Kidney (tissue), 14 donors: ENCODE measurements around the gene NIN. TPM values are rescaled to one million over a fixed set of nuclear protein-coding genes. Genes with fewer than 3 reads are reported as not detected.
"Not testable (repeated sequence)": the region's sequence is repeated elsewhere in the genome, so short reads cannot be mapped to it uniquely, and the experiment has no call there.

Source experiments
- DNase-seq, 5 donors: peaks; one replicate each; pipeline ENCODE4 v3.0.0-alpha.2; 2013 to 2020
- FAIRE-seq: peaks from 2 replicates; lab custom pipeline; 2012; peaks lifted over from hg19 to GRCh38; lab: Jason Lieb, UNC
- H3K27ac ChIP-seq, 2 donors: one replicate each; pipeline ENCODE4 v1.7.0; 2013; ENCODE audit warnings: low read depth in 2 of 2, low read length in 2 of 2, inconsistent platforms in 1 of 2
- H3K27me3 ChIP-seq: one replicate; pipeline ENCODE4 v1.7.1; 2013; ENCODE audit warnings: low read length, inconsistent platforms; ENCODE audit not compliant: control insufficient read depth, insufficient read depth
- H3K36me3 ChIP-seq, 3 donors: one replicate each; pipeline versions ENCODE4 v1.7.0 to v1.7.1; 2013; ENCODE audit warnings: low read length in 3 of 3, control low read depth in 1 of 3, inconsistent platforms in 1 of 3; ENCODE audit not compliant: insufficient read depth in 3 of 3, control insufficient read depth in 2 of 3
- H3K4me1 ChIP-seq, 3 donors: one replicate each; pipeline versions ENCODE4 v1.7.0 to v1.7.1; 2013; ENCODE audit warnings: low read length in 3 of 3, inconsistent platforms in 1 of 3, low read depth in 1 of 3; ENCODE audit not compliant: control insufficient read depth in 2 of 3, insufficient read depth in 2 of 3
- H3K4me3 ChIP-seq, 3 donors: one replicate each; pipeline versions ENCODE4 v1.7.0 to v1.8.1; 2013; ENCODE audit warnings: low read length in 3 of 3, control low read depth in 1 of 3, inconsistent platforms in 1 of 3
- H3K9ac ChIP-seq, 3 donors: one replicate each; pipeline versions ENCODE4 v1.7.0 to v1.7.1; 2013; ENCODE audit warnings: low read length in 3 of 3, control low read depth in 1 of 3, inconsistent platforms in 1 of 3
- H3K9me3 ChIP-seq, 3 donors: one replicate each; pipeline versions ENCODE4 v1.7.0 to v1.7.1; 2013; ENCODE audit warnings: low read length in 3 of 3, control low read depth in 1 of 3, inconsistent platforms in 1 of 3; ENCODE audit not compliant: control insufficient read depth in 2 of 3, insufficient read depth in 1 of 3
- intact Hi-C: fragments of 100-400 bp; cut with DNase I; formaldehyde crosslinking; loops from one replicate; pipeline ENCODE4 v1.11.1; 2022
- polyA plus RNA-seq: library from polyadenylated mRNA; stranded (reverse); fragments of 350-450 nt; fragmentation: Illumina TruSeq; extraction: RNeasy Lipid Tissue Mini Kit (QIAGEN cat#74804); gene quantifications from one replicate; pipeline ENCODE4 v1.2.3, GENCODE V29; 2014; ENCODE audit warnings: low read depth, low replicate concordance; ENCODE audit not compliant: insufficient read depth
- total RNA-seq: library from RNA; stranded (reverse); fragmentation: NEBNext Ultra II Directional; extraction: Animal tissue kit (Norgen Biotek cat#: 25700); gene quantifications from one replicate; pipeline ENCODE4 v1.2.1, GENCODE V29; 2021
- TF ChIP-seq, protein P1 (sequence below): IDR thresholded peaks from 3 replicates; pipeline ENCODE4 v1.5.1; 2012; ENCODE audit warnings: mild to moderate bottlenecking, moderate library complexity, borderline replicate concordance; ENCODE audit not compliant: insufficient read depth; ENCODE audit errors: extremely low read depth
- donor health status: control.
- donor health status: control.
- donor health status: control.
- donor health status: control.
- donor health status: control.
- donor health status: DM: yes; HTN: yes; CAD: no.
- donor health status: Normal renal cell carcinoma (clear cell type).

Gene NIN
- total and polyA plus RNA-seq, 2 donors from 2014 or later: 3.6 to 40.0 TPM

DNA sequence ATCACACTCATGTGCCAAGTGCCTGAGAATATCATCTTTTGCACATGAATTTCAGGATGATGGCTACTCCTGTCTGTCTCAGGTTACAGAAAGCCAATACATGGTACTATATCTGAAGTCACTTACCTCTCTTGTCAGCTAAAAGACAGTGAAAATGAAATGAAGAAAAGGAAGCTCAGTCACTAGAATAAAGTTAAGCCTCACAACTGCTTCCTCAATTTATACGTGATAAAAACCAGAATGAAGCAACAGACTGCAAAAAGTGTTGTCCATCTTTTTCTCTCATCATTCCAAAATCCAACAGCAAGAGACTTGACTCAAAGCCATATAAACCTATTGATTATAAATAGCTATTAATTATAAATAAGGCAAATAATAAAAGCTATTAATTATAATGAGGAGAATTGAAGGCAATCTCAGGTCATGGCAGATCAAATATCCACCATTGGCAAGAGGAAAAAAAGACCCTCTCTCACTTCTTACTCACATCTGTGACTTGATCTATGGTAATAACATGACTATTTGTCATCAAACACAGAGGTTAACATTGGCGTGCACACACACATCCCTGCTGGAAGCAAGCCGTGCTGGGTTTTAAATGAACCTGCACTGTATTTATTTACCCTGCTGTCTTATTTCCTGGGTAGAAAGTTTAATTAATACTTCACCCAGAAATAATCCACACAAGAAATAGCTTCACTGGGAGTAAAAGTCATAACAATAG lies 10.0 kb downstream of the NIN start:
- Histone ChIP-seq H3K27me3 (no peaks in the 10 kb centered on the region), H3K36me3 (no peaks in the 10 kb centered on the region), H3K4me3 (no peak overlapping the region), H3K4me1 (peaks cover 0 to 6% (median 4%) of the 10 kb centered on the region in 3 donors), H3K27ac (no peak overlapping the region), H3K9me3 (no peaks in the 10 kb centered on the region), H3K9ac (no peak overlapping the region)
- DNase-seq: no peak
- TF ChIP-seq, protein P1, sequence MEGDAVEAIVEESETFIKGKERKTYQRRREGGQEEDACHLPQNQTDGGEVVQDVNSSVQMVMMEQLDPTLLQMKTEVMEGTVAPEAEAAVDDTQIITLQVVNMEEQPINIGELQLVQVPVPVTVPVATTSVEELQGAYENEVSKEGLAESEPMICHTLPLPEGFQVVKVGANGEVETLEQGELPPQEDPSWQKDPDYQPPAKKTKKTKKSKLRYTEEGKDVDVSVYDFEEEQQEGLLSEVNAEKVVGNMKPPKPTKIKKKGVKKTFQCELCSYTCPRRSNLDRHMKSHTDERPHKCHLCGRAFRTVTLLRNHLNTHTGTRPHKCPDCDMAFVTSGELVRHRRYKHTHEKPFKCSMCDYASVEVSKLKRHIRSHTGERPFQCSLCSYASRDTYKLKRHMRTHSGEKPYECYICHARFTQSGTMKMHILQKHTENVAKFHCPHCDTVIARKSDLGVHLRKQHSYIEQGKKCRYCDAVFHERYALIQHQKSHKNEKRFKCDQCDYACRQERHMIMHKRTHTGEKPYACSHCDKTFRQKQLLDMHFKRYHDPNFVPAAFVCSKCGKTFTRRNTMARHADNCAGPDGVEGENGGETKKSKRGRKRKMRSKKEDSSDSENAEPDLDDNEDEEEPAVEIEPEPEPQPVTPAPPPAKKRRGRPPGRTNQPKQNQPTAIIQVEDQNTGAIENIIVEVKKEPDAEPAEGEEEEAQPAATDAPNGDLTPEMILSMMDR: no peak
- intact Hi-C loops: no loop called here
- no peak for FAIRE-seq

DNA sequence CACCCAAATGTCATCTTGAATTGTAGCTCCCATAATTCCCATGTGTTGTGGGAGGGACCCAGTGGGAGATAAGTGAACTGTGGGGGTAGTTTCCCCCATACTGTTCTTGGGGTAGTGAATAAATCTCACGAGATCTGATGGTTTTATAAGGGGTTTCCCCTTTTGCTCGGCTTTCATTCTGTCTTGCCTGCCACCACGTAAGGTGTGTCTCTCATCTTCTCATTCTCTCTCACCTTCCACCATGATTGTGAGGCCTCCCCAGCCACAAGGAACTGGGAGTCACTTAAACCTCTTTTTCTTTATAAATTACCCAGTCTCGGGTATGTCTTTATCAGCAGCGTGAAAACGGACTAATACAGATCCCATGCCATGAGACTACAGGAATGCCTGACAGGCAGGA lies 11.7 kb downstream of the NIN start:
- H3K27ac ChIP-seq, DNase-seq, H3K9me3 ChIP-seq, H3K27me3 ChIP-seq, H3K36me3 ChIP-seq, FAIRE-seq, H3K4me1 ChIP-seq, intact Hi-C loops, H3K9ac ChIP-seq, H3K4me3 ChIP-seq: not testable (repeated sequence)

GRCh38 chr14:50816395-50817047 lies 14.4 kb downstream of the NIN start:
- Histone ChIP-seq H3K27me3 (no peaks in the 10 kb centered on the region), H3K4me1 (peaks cover 0 to 4% (median 0%) of the 10 kb centered on the region in 3 donors), H3K36me3 (no peaks in the 10 kb centered on the region), H3K27ac (no peak overlapping the region), H3K4me3 (no peak overlapping the region), H3K9ac (no peak overlapping the region), H3K9me3 (no peaks in the 10 kb centered on the region)
- FAIRE-seq (no peak), DNase-seq (no peak)
- TF ChIP-seq, protein P1: no peak
- intact Hi-C loops: no loop called here

- not testable (repeated sequence) for FAIRE-seq, H3K27me3 ChIP-seq
Measured at GRCh38 chr14:50815526-50815925, 15.4 kb downstream of the NIN start.

GRCh38 chr14:50815058-50815457 lies 15.9 kb downstream of the NIN start:
- H3K36me3 ChIP-seq, intact Hi-C loops, H3K27me3 ChIP-seq, H3K9ac ChIP-seq, FAIRE-seq, H3K27ac ChIP-seq, H3K9me3 ChIP-seq, H3K4me1 ChIP-seq, H3K4me3 ChIP-seq, DNase-seq: not testable (repeated sequence)

More at GRCh38 chr14:50815526-50815925, 15.4 kb downstream of the NIN start:
- DNase-seq, H3K36me3 ChIP-seq, H3K9me3 ChIP-seq, H3K9ac ChIP-seq, H3K4me1 ChIP-seq, H3K4me3 ChIP-seq, intact Hi-C loops, H3K27ac ChIP-seq: not testable (repeated sequence)
